ENCODE results near the gene CAPZA1. TPM values are rescaled to one million over a fixed set of nuclear protein-coding genes. Genes with fewer than 3 reads are reported as not detected.

The CAPZA1 gene
- total and polyA plus RNA-seq, 10 of the 15 experiments (the other 5 are each of a cell fraction or from before 2014, with no cell fraction given): 187 to 886 (median 278) TPM

- TF ChIP-seq CUX1 (IDR thresholded peaks at IDR 0.05; ENCODE audit: insufficient replicate concordance, low read depth, low read length) (no peak), NFXL1 (IDR thresholded peaks at IDR 0.05; ENCODE audit: borderline replicate concordance) (no peak), FOXK2 (IDR thresholded peaks at IDR 0.05) (no peak), PAX8 (IDR thresholded peaks at IDR 0.05) (no peak), E2F4 (IDR thresholded peaks at IDR 0.05; ENCODE audit: low read depth, low read length) (no peak), NKRF (conservative IDR thresholded peaks at IDR 0.05) (no peak), CREB1 (IDR thresholded peaks at IDR 0.05; ENCODE audit: low read depth) (no peak), SIN3A (IDR thresholded peaks at IDR 0.05; ENCODE audit: low read depth, low read length) (peak; percentile 57; the same call in 1 of the 2 replicates), NR2C2 (IDR thresholded peaks at IDR 0.05; ENCODE audit: borderline replicate concordance, control insufficient read depth, insufficient read length, low read depth) (no peak), IKZF2 (IDR thresholded peaks at IDR 0.05) (no peak), NBN (IDR thresholded peaks at IDR 0.05) (0 out of 2 replicates have a peak, but pooled peaks have one; percentile 15), SUPT20H (IDR thresholded peaks at IDR 0.05; ENCODE audit: borderline replicate concordance, control insufficient read depth, low read depth, low read length) (no peak)
- TF ChIP-seq, protein P1, sequence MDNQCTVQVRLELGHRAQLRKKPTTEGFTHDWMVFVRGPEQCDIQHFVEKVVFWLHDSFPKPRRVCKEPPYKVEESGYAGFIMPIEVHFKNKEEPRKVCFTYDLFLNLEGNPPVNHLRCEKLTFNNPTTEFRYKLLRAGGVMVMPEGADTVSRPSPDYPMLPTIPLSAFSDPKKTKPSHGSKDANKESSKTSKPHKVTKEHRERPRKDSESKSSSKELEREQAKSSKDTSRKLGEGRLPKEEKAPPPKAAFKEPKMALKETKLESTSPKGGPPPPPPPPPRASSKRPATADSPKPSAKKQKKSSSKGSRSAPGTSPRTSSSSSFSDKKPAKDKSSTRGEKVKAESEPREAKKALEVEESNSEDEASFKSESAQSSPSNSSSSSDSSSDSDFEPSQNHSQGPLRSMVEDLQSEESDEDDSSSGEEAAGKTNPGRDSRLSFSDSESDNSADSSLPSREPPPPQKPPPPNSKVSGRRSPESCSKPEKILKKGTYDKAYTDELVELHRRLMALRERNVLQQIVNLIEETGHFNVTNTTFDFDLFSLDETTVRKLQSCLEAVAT (IDR thresholded peaks at IDR 0.05): no peak
- TF ChIP-seq, protein P2, sequence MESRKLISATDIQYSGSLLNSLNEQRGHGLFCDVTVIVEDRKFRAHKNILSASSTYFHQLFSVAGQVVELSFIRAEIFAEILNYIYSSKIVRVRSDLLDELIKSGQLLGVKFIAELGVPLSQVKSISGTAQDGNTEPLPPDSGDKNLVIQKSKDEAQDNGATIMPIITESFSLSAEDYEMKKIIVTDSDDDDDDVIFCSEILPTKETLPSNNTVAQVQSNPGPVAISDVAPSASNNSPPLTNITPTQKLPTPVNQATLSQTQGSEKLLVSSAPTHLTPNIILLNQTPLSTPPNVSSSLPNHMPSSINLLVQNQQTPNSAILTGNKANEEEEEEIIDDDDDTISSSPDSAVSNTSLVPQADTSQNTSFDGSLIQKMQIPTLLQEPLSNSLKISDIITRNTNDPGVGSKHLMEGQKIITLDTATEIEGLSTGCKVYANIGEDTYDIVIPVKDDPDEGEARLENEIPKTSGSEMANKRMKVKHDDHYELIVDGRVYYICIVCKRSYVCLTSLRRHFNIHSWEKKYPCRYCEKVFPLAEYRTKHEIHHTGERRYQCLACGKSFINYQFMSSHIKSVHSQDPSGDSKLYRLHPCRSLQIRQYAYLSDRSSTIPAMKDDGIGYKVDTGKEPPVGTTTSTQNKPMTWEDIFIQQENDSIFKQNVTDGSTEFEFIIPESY (IDR thresholded peaks at IDR 0.05): no peak
Observed at GRCh38 chr1:112715264-112716053, 95.8 kb downstream of the CAPZA1 start, which contains the start of gene PPM1J (continued).
